GM21723 (cell line): ENCODE results near the gene SSC5D.

Source experiments
- ATAC-seq: cut with Tn5 transposase; IDR thresholded peaks from one replicate; pipeline ENCODE4 v1.9.1; 2021; ENCODE audit warnings: mild to moderate bottlenecking, moderate library complexity; ENCODE audit not compliant: unreplicated experiment

Gene SSC5D

GRCh38 chr19:55454787-55455243 is 33.4 kb upstream of the SSC5D start:
- ATAC-seq = no peak

- no peak for ATAC-seq
Measured at GRCh38 chr19:55455576-55456235, 32.5 kb upstream of the SSC5D start.

GRCh38 chr19:55456347-55456746 is 31.9 kb upstream of the SSC5D start:
- ATAC-seq = no peak

GRCh38 chr19:55457683-55458457 is 30.4 kb upstream of the SSC5D start:
- ATAC-seq = no peak

GRCh38 chr19:55459551-55459949 is 28.7 kb upstream of the SSC5D start:
- ATAC-seq = no peak

- no peak for ATAC-seq
Measured at GRCh38 chr19:55459950-55460657, 28.1 kb upstream of the SSC5D start.

- ATAC-seq = no peak
Measured at GRCh38 chr19:55460670-55461258, 27.5 kb upstream of the SSC5D start.

- ATAC-seq = peak; percentile 90
Measured at GRCh38 chr19:55461259-55461973, 26.8 kb upstream of the SSC5D start, which contains the start of gene ISOC2. Gene ISOC2 (minus strand): TSS chr19:55461642. CDS start chr19:55456486, 5,156 bp downstream.

GRCh38 chr19:55461974-55462626 is 26.1 kb upstream of the SSC5D start:
- ATAC-seq = no peak

- no peak for ATAC-seq
Measured at GRCh38 chr19:55462722-55463121, 25.5 kb upstream of the SSC5D start.

GRCh38 chr19:55463583-55464031 is 24.6 kb upstream of the SSC5D start:
- ATAC-seq = no peak

GRCh38 chr19:55464039-55464661 is 24.1 kb upstream of the SSC5D start:
- ATAC-seq = no peak

- ATAC-seq = no peak
Measured at GRCh38 chr19:55464662-55465054, 23.6 kb upstream of the SSC5D start, which contains the start of gene C19orf85. Gene C19orf85 (minus strand): TSS chr19:55464751. CDS start chr19:55464554, 197 bp downstream.

- ATAC-seq = no peak
Measured at GRCh38 chr19:55465460-55466240, 22.6 kb upstream of the SSC5D start.

GRCh38 chr19:55466241-55466614 is 22.0 kb upstream of the SSC5D start:
- no peak for ATAC-seq

- peak; percentile 62 for ATAC-seq
Measured at GRCh38 chr19:55467236-55468053, 20.8 kb upstream of the SSC5D start.

GRCh38 chr19:55468054-55468393 is 20.2 kb upstream of the SSC5D start:
- no peak for ATAC-seq

GRCh38 chr19:55471266-55471665 is 17.0 kb upstream of the SSC5D start:
- ATAC-seq = no peak
